Measurements from ENCODE around the gene LMOD1.
"Not testable (repeated sequence)": the region's sequence is repeated elsewhere in the genome, so short reads cannot be mapped to it uniquely, and the experiment has no call there.

Gene LMOD1

DNA sequence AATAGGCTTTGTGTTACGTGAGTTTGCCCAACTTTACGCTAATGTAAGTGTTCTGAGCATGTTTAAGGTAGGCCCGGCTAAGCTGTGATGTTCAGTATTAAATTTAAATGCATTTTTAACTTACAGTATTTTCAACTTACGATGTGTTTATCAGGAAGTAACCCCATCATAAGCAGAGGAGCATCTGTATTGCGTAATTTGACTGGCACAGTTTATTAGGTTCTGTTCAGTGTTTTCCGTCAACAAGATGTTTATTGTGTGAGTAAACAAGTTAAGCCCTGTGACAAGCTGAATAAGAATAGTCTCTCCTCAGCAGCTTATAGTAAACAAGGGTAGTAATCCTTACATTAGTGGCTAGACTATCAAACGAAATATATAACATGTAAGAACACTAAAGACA, 84.9 kb downstream of the LMOD1 start:
- DNase-seq (ENCODE audit: low read depth, low spot score) = no peak

DNA sequence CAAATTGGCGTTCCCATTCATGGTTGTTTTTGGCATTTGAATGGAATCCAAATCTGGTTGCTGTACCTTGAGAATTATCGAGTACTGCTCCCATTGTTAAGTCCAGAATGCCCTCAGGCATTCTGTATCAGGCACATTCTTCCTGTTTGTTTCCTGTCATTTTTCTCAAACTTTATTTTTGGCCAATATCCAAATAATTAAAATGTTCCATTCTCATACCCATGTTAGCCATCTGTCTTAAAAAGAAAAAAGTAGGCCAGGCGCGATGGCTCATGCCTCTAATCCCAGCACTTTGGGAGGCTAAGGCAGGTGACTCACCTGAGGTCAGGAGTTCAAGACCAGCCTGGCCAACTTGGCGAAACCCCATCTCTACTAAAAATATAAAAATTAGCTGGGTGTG, 86.9 kb downstream of the LMOD1 start:
- DNase-seq (ENCODE audit: low read depth, low spot score) = no peak

GRCh38 chr1:201856722-201857121, 89.6 kb downstream of the LMOD1 start:
- DNase-seq (ENCODE audit: low read depth, low spot score) = not testable (repeated sequence)

DNA sequence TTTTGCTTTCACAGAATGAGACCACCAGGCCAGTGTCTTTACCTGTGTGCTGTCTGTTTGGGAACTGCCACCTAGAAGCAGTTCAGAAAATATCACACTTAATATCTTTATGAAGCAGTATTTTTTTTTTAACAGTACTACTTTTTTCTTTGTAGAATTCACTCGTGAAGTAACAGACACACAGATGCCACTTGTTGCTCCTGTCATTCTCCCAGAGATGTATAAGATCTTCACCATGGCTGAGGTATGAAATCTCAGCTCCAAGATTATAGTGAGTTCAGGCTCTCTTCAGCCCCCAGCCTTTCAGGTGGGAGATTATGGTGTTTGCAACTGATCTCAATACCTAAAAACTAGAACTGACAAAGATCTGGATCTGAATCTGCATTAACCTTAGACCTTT, 94.4 kb downstream of the LMOD1 start:
- no peak for DNase-seq (ENCODE audit: low read depth, low spot score)

DNA sequence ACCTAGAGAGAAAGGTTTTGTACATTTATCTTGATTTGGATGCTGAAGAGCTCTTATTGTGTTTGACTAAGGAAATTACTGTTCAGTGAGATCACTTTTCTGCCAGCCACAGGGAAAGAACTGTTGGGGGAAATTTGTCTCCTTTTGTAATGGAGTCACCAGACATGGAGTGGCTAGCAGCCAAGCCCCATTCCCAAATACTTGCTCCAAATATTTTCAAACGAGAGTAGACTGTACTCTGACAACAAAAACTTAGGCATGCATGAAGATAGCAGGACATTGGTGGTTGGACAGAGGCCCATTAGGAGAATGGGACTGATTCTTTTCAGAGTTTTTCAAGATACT, 96.3 kb downstream of the LMOD1 start:
- DNase-seq (ENCODE audit: low read depth, low spot score) = no peak

DNA sequence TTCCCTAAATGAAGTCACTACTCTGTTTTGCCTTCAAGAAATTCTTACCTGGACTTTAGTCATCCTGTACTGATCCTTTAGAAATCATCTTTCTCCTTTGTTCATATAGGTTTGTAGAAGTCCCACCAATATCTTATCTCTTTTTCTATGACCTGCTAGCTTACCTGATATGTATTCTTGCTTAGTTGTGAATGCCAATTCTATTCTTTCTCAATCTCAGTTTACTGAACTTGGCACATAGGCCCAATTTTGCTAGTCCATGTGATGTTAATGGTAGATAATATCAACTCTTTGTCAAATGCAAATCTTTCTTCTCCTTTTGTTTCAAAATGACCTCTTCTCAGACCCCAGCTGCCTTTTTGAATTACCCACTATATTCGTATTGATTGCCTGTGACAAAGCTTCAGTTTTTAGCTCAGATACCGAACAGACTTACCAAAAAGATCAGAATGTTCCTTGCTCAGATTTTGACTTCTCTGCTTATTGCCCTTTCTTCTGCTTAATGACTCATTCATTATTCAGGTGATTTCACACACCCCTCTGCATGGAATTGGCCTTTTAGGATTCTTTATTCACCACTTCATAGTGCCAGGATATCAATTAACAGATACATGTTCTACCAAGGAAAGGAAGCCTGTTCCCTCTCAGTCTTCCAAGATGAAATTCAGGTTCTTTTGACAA, 96.8 kb downstream of the LMOD1 start:
- no peak for DNase-seq (ENCODE audit: low read depth, low spot score)

- DNase-seq (ENCODE audit: low read depth, low spot score) = no peak
These were observed 98.1 kb downstream of the LMOD1 start for GRCh38 chr1:201848230-201848629.

DNA sequence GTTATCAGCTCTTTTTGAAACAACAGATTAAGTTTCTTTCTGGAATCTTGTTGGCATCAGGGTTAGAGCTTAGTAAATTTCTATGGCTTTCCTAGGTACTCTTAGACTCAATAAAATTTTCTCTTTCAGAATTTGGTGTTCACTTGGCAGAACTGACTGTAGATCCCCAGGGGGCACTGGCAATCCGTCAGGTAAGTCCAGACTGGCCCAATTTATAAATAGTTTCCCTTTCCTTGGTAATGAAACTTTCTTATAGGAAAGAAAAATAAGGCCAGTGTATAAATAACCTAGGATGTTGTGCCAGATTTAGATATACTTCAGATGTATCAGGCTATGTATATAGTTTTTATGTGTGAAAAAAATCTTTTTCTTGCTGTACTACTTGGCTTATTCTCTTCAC, 99.2 kb downstream of the LMOD1 start:
- no peak for DNase-seq (ENCODE audit: low read depth, low spot score)

Data from smooth muscle cell of the brain vasculature (primary cell).